HepG2 (cell line): Measurements from ENCODE around the gene ZNF277. TPM values are rescaled to one million over a fixed set of nuclear protein-coding genes. Genes with fewer than 3 reads are reported as not detected.

Source experiments
- EHMT2 ChIP-seq: fragments of 200-600 bp; sonication (generic); IDR thresholded peaks from 2 replicates; pipeline ENCODE4 v1.7.0; 2017; ENCODE audit warnings: antibody characterized with exemption, low read depth, low read length, borderline replicate concordance
- ERF ChIP-seq: IDR thresholded peaks from 2 replicates; pipeline ENCODE4 v1.6.1; 2018; ENCODE audit warnings: missing biosample characterization, missing genetic modification reagents
- FOXJ3 ChIP-seq: sonication (generic); formaldehyde crosslinking; IDR thresholded peaks from 2 replicates; pipeline ENCODE4 v1.4.0; 2020; ENCODE audit warnings: missing genetic modification reagents, mild to moderate bottlenecking, borderline replicate concordance
- HDAC2 ChIP-seq: sonication (generic); formaldehyde crosslinking; IDR thresholded peaks from 2 replicates; pipeline ENCODE4 v1.4.0; 2020; ENCODE audit warnings: missing genetic modification reagents
- MAFF ChIP-seq: IDR thresholded peaks from 2 replicates; pipeline ENCODE4 v1.6.1; 2011; ENCODE audit warnings: low read depth, low read length, improper control_type of control experiment
- NCOA2 ChIP-seq: sonication (generic); formaldehyde crosslinking; IDR thresholded peaks from 2 replicates; pipeline ENCODE4 v1.8.0; 2022; ENCODE audit warnings: inconsistent platforms
- NFYB ChIP-seq: sonication (generic); formaldehyde crosslinking; IDR thresholded peaks from 2 replicates; pipeline ENCODE4 v1.4.0; 2020; ENCODE audit warnings: missing genetic modification reagents
- RCOR2 ChIP-seq: IDR thresholded peaks from 2 replicates; pipeline ENCODE4 v1.6.1; 2016; ENCODE audit warnings: missing biosample characterization, missing genetic modification reagents
- SAP130 ChIP-seq: IDR thresholded peaks from 2 replicates; pipeline ENCODE4 v1.6.1; 2016; ENCODE audit warnings: low read depth
- TCF7 ChIP-seq: sonication (generic); IDR thresholded peaks from 2 replicates; pipeline ENCODE4 v1.6.1; 2016; ENCODE audit warnings: antibody characterized with exemption, low read depth
- ZBTB3 ChIP-seq: sonication (generic); formaldehyde crosslinking; IDR thresholded peaks from 2 replicates; pipeline ENCODE4 v1.4.0; 2020; ENCODE audit warnings: low read depth, mild to moderate bottlenecking, moderate library complexity, missing genetic modification reagents, borderline replicate concordance
- ZNF547 ChIP-seq: sonication (generic); formaldehyde crosslinking; IDR thresholded peaks from 2 replicates; pipeline ENCODE4 v1.5.1; 2020; ENCODE audit warnings: mild to moderate bottlenecking, missing genetic modification reagents
- ZNF790 ChIP-seq: sonication (generic); formaldehyde crosslinking; IDR thresholded peaks from 2 replicates; pipeline ENCODE4 v1.8.0; 2022; ENCODE audit warnings: missing genetic modification reagents, mild to moderate bottlenecking, borderline replicate concordance
- ZNF83 ChIP-seq: sonication (generic); formaldehyde crosslinking; IDR thresholded peaks from 2 replicates; pipeline ENCODE4 v1.4.0; 2020; ENCODE audit warnings: missing genetic modification reagents, mild to moderate bottlenecking, borderline replicate concordance
- polyA plus RNA-seq, 8 experiments: library from polyadenylated mRNA; depleted of rRNA in 3 of 8; stranded (reverse) in 7 of 8; unstranded in 1 of 8; fragments of >200 nt; fragmentation: Illumina TruSeq in 4 of 8; extraction: Trizol in 4 of 8; gene quantifications; 2 replicates each; pipeline versions ENCODE4 v1.2.1 to v1.2.3, GENCODE V29; 2011 to 2016; ENCODE audit warnings: low read depth in 4 of 8, missing spikeins in 1 of 8, mixed read lengths in 1 of 8; ENCODE audit not compliant: insufficient read depth in 1 of 8
- total RNA-seq, 5 experiments: library from RNA; depleted of rRNA; stranded (reverse); fragments of >200 nt; fragmentation: Illumina TruSeq; extraction: Trizol; gene quantifications; 2 replicates each; pipeline ENCODE4 v1.2.3, GENCODE V29; 2016; ENCODE audit warnings: low read depth in 1 of 5
- TF ChIP-seq, protein P1 (sequence below): sonication (generic); formaldehyde crosslinking; IDR thresholded peaks from 2 replicates; pipeline ENCODE4 v1.4.0; 2020; ENCODE audit warnings: missing genetic modification reagents
- TF ChIP-seq, protein P2 (sequence below): sonication (generic); formaldehyde crosslinking; IDR thresholded peaks from 2 replicates; pipeline ENCODE4 v1.5.0; 2020; ENCODE audit warnings: missing genetic modification reagents, mild to moderate bottlenecking, borderline replicate concordance
- TF ChIP-seq, protein P3 (sequence below): sonication (generic); formaldehyde crosslinking; IDR thresholded peaks from 2 replicates; pipeline ENCODE4 v1.5.0; 2020; ENCODE audit warnings: mild to moderate bottlenecking, missing genetic modification reagents
- TF ChIP-seq, protein P4 (sequence below): sonication (generic); formaldehyde crosslinking; IDR thresholded peaks from 2 replicates; pipeline ENCODE4 v1.5.1; 2020; ENCODE audit warnings: missing genetic modification reagents, mild to moderate bottlenecking, borderline replicate concordance
- TF ChIP-seq, protein P5 (sequence below): sonication (generic); formaldehyde crosslinking; conservative IDR thresholded peaks from 2 replicates; pipeline ENCODE4 v1.8.0; 2022; ENCODE audit warnings: mild to moderate bottlenecking, moderate library complexity, missing genetic modification reagents
- TF ChIP-seq, protein P6 (sequence below): sonication (generic); formaldehyde crosslinking; IDR thresholded peaks from 2 replicates; pipeline ENCODE4 v1.4.0; 2020; ENCODE audit warnings: missing genetic modification reagents
- TF ChIP-seq, protein P7 (sequence below): sonication (generic); formaldehyde crosslinking; IDR thresholded peaks from 2 replicates; pipeline ENCODE4 v1.8.1; 2023; ENCODE audit warnings: missing genetic modification reagents, inconsistent platforms, borderline replicate concordance

Gene ZNF277
- total and polyA plus RNA-seq, 2 of the 13 experiments (the other 11 are each of a cell fraction or from before 2014, with no cell fraction given), result 29.1 to 30.1 TPM

DNA sequence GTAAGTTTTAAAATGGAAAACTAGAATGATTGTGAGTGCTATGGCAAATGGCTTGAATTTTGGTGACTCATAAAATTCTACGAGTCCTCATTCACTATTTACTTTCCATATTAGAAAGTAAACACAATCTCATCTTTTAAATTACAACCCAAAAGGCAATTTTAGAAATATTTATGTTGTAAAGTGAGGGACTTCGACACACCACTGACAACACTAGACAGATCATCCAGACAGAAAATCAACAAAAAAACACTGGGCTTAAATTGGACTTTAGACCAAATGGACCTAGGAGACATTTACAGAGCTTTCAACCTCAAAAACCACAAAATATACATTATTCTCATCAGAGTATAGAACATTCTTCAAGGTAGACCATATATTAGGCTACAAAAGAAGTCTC, 30.1 kb downstream of the ZNF277 start (continued):
- TF ChIP-seq, protein P1, sequence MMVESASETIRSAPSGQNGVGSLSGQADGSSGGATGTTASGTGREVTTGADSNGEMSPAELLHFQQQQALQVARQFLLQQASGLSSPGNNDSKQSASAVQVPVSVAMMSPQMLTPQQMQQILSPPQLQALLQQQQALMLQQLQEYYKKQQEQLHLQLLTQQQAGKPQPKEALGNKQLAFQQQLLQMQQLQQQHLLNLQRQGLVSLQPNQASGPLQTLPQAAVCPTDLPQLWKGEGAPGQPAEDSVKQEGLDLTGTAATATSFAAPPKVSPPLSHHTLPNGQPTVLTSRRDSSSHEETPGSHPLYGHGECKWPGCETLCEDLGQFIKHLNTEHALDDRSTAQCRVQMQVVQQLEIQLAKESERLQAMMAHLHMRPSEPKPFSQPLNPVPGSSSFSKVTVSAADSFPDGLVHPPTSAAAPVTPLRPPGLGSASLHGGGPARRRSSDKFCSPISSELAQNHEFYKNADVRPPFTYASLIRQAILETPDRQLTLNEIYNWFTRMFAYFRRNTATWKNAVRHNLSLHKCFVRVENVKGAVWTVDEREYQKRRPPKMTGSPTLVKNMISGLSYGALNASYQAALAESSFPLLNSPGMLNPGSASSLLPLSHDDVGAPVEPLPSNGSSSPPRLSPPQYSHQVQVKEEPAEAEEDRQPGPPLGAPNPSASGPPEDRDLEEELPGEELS, result peak; percentile 52
- TF ChIP-seq, protein P2, sequence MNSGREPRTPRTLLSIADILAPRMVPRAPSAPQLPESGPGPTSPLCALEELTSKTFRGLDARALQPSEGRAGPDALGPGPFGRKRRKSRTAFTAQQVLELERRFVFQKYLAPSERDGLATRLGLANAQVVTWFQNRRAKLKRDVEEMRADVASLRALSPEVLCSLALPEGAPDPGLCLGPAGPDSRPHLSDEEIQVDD, result no peak
- TF ChIP-seq HDAC2 (CRISPR knock-in tag) (peak; percentile 43; the same call in 1 of the 2 replicates), TCF7 (no peak), ZBTB3 (CRISPR knock-in tag) (no peak), ERF (CRISPR knock-in tag) (peak; percentile 42; the same call in 1 of the 2 replicates), RCOR2 (CRISPR knock-in tag) (peak; percentile 43; the same call in 1 of the 2 replicates), MAFF (no peak), ZNF790 (CRISPR knock-in tag) (no peak), EHMT2 (peak; percentile 43; the same call in 1 of the 2 replicates), ZNF83 (no peak), ZNF547 (CRISPR knock-in tag) (no peak), FOXJ3 (CRISPR knock-in tag) (peak; percentile 29; the same call in 1 of the 2 replicates), NCOA2 (peak; percentile 39; the same call in 1 of the 2 replicates), SAP130 (peak; percentile 55), NFYB (CRISPR knock-in tag) (no peak)
- TF ChIP-seq, protein P3, sequence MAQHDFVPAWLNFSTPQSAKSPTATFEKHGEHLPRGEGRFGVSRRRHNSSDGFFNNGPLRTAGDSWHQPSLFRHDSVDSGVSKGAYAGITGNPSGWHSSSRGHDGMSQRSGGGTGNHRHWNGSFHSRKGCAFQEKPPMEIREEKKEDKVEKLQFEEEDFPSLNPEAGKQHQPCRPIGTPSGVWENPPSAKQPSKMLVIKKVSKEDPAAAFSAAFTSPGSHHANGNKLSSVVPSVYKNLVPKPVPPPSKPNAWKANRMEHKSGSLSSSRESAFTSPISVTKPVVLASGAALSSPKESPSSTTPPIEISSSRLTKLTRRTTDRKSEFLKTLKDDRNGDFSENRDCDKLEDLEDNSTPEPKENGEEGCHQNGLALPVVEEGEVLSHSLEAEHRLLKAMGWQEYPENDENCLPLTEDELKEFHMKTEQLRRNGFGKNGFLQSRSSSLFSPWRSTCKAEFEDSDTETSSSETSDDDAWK (CRISPR knock-in tag), result no peak
- TF ChIP-seq, protein P4, sequence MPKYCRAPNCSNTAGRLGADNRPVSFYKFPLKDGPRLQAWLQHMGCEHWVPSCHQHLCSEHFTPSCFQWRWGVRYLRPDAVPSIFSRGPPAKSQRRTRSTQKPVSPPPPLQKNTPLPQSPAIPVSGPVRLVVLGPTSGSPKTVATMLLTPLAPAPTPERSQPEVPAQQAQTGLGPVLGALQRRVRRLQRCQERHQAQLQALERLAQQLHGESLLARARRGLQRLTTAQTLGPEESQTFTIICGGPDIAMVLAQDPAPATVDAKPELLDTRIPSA (CRISPR knock-in tag), result no peak
- TF ChIP-seq, protein P5, sequence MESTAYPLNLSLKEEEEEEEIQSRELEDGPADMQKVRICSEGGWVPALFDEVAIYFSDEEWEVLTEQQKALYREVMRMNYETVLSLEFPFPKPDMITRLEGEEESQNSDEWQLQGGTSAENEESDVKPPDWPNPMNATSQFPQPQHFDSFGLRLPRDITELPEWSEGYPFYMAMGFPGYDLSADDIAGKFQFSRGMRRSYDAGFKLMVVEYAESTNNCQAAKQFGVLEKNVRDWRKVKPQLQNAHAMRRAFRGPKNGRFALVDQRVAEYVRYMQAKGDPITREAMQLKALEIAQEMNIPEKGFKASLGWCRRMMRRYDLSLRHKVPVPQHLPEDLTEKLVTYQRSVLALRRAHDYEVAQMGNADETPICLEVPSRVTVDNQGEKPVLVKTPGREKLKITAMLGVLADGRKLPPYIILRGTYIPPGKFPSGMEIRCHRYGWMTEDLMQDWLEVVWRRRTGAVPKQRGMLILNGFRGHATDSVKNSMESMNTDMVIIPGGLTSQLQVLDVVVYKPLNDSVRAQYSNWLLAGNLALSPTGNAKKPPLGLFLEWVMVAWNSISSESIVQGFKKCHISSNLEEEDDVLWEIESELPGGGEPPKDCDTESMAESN (CRISPR knock-in tag), result no peak
- TF ChIP-seq, protein P6, sequence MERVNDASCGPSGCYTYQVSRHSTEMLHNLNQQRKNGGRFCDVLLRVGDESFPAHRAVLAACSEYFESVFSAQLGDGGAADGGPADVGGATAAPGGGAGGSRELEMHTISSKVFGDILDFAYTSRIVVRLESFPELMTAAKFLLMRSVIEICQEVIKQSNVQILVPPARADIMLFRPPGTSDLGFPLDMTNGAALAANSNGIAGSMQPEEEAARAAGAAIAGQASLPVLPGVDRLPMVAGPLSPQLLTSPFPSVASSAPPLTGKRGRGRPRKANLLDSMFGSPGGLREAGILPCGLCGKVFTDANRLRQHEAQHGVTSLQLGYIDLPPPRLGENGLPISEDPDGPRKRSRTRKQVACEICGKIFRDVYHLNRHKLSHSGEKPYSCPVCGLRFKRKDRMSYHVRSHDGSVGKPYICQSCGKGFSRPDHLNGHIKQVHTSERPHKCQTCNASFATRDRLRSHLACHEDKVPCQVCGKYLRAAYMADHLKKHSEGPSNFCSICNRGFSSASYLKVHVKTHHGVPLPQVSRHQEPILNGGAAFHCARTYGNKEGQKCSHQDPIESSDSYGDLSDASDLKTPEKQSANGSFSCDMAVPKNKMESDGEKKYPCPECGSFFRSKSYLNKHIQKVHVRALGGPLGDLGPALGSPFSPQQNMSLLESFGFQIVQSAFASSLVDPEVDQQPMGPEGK (CRISPR knock-in tag), result no peak
- TF ChIP-seq, protein P7, sequence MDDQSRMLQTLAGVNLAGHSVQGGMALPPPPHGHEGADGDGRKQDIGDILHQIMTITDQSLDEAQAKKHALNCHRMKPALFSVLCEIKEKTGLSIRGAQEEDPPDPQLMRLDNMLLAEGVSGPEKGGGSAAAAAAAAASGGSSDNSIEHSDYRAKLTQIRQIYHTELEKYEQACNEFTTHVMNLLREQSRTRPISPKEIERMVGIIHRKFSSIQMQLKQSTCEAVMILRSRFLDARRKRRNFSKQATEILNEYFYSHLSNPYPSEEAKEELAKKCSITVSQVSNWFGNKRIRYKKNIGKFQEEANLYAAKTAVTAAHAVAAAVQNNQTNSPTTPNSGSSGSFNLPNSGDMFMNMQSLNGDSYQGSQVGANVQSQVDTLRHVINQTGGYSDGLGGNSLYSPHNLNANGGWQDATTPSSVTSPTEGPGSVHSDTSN (CRISPR knock-in tag), result 0 out of 2 replicates have a peak, but pooled peaks have one; percentile 22
